Upper lobe of right lung (tissue), 1 donor: ENCODE measurements around the gene MC1R. TPM values are rescaled to one million over a fixed set of nuclear protein-coding genes. Genes with fewer than 3 reads are reported as not detected.

Experiments used
- ATAC-seq: fragments of 200-7000 bp; cut with Tn5 transposase; one replicate; pipeline ENCODE4 v1.9.1; 2020; ENCODE audit warnings: mild to moderate bottlenecking, moderate library complexity
- DNase-seq: peaks from one replicate; pipeline ENCODE4 v3.0.0-alpha.2; 2020
- H3K27ac ChIP-seq: fragments of 200-600 bp; one replicate; pipeline ENCODE4 v1.8.0; 2022
- H3K27me3 ChIP-seq: fragments of 200-600 bp; one replicate; pipeline ENCODE4 v1.8.0; 2022; ENCODE audit warnings: mild to moderate bottlenecking
- H3K36me3 ChIP-seq: fragments of 200-600 bp; one replicate; pipeline ENCODE4 v1.8.0; 2022
- H3K4me1 ChIP-seq: fragments of 200-600 bp; one replicate; pipeline ENCODE4 v1.8.0; 2022
- H3K4me3 ChIP-seq: fragments of 200-600 bp; one replicate; pipeline ENCODE4 v1.8.0; 2022; ENCODE audit warnings: mild to moderate bottlenecking
- H3K9me3 ChIP-seq: fragments of 200-600 bp; one replicate; pipeline ENCODE4 v1.8.0; 2022
- intact Hi-C: fragments of 100-400 bp; cut with DNase I; formaldehyde crosslinking; loops from one replicate; pipeline ENCODE4 v1.11.0; 2022
- total RNA-seq: library from RNA; stranded (reverse); fragmentation: NEBNext Ultra II Directional; extraction: Animal tissue kit (Norgen Biotek cat#: 25700); gene quantifications from one replicate; pipeline ENCODE4 v1.2.1, GENCODE V29; 2021
- TF ChIP-seq, protein P1 (sequence below): fragments of 200-600 bp; IDR thresholded peaks from one replicate; pipeline ENCODE4 v1.8.0; 2022; ENCODE audit warnings: antibody characterized with exemption
- donor health status: DM: no; HTN: yes; CAD: no; lungs with severe emphysema.

Gene MC1R
- total RNA-seq, 1 donor from 2014 or later, result 3.6 TPM

DNA sequence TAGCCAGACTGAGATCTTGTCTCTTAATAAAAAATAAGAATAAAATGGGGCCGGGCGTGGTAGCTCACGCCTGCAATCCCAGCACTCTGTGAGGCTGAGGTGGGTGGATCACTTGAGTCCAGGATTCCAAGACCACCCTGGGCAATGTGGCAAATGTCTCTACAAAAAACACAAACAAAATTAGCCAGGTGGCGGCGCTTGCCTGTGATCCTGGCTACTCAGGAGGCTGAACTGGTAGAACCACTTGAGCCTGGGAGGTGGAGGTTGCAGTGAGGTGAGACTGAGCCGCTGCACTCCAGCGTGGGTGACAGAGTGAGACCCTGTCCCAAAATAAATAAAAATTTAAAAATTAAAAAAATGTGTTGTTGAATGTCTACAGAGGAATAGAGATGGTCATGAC lies 27.0 kb downstream of the MC1R start:
- H3K4me1 ChIP-seq, result peaks cover 16% of the 10 kb centered on the region
- no peaks in the 10 kb centered on the region for H3K27me3 ChIP-seq
- H3K27ac ChIP-seq, result no peak overlapping the region
- intact Hi-C loops, result no loop called here
- no peak overlapping the region for H3K4me3 ChIP-seq
- no peaks in the 10 kb centered on the region for H3K9me3 ChIP-seq
- ATAC-seq (peak; percentile 21), DNase-seq (no peak)
- TF ChIP-seq, protein P1, sequence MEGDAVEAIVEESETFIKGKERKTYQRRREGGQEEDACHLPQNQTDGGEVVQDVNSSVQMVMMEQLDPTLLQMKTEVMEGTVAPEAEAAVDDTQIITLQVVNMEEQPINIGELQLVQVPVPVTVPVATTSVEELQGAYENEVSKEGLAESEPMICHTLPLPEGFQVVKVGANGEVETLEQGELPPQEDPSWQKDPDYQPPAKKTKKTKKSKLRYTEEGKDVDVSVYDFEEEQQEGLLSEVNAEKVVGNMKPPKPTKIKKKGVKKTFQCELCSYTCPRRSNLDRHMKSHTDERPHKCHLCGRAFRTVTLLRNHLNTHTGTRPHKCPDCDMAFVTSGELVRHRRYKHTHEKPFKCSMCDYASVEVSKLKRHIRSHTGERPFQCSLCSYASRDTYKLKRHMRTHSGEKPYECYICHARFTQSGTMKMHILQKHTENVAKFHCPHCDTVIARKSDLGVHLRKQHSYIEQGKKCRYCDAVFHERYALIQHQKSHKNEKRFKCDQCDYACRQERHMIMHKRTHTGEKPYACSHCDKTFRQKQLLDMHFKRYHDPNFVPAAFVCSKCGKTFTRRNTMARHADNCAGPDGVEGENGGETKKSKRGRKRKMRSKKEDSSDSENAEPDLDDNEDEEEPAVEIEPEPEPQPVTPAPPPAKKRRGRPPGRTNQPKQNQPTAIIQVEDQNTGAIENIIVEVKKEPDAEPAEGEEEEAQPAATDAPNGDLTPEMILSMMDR, result peak; percentile 15
- no peaks in the 10 kb centered on the region for H3K36me3 ChIP-seq

DNA sequence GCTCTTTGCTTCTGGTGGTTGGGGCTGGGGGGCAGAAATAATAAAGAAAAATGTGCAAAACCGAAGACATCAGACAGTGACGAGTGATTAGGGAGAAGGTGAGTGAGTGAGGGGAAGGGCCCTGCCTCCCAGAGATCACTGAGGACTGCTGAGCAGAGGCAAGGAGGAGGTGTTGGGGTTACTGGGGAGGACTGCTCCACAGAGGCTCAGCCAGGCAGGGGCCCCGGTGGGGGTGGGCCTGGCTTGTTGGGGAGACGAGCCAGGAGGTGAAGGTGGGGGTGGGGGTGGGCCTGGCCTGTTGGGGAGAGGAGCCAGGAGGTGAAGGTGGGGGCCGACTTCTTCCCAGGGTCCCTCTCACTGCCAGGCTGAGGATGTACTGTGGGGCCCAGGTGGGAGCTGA lies 27.9 kb downstream of the MC1R start:
- DNase-seq (no peak), ATAC-seq (no peak)
- TF ChIP-seq, protein P1, result no peak
- Histone ChIP-seq H3K36me3 (no peaks in the 10 kb centered on the region), H3K4me1 (peaks cover 16% of the 10 kb centered on the region), H3K9me3 (no peaks in the 10 kb centered on the region), H3K27me3 (no peaks in the 10 kb centered on the region), H3K27ac (no peak overlapping the region), H3K4me3 (no peak overlapping the region)
- intact Hi-C loops, result no loop called here

DNA sequence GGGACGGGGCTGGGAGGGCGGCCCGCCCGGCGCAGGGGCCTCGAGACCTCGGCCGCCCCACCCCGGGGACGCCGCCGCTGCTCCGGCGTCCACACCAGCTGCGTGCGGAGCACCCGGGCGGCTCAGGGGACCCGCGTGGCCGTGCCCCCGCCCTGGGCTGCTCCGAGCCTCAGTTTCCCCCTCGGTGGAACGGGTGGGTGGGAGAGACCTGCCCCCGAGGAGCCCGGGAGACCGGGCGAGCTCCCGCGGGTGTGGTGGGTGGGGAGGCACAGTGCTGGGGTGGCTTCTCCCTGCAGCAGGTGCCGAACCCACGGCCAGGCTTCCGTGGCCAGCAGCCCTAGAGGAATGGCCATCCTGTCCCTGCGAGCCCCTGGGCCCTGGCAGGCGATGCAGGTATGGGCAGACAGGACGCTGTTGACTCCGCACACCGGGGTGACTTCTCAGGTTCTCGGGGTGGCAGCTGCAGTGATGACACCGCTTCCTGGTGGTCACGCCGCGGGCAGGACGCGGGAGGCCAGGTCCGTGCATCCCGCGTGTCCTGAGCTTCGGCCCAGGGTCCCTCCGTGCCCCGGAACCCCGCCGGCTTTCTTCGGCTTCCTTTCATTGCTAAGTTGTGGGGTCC lies 30.6 kb downstream of the MC1R start:
- Histone ChIP-seq H3K27me3 (no peaks in the 10 kb centered on the region), H3K36me3 (no peaks in the 10 kb centered on the region), H3K27ac (no peak overlapping the region), H3K4me3 (peak overlapping the region; percentile 57), H3K9me3 (no peaks in the 10 kb centered on the region), H3K4me1 (peaks cover 16% of the 10 kb centered on the region)
- TF ChIP-seq, protein P1, result no peak
- DNase-seq, result no peak
- intact Hi-C loops, result no loop called here
- peak; percentile 2 for ATAC-seq

DNA sequence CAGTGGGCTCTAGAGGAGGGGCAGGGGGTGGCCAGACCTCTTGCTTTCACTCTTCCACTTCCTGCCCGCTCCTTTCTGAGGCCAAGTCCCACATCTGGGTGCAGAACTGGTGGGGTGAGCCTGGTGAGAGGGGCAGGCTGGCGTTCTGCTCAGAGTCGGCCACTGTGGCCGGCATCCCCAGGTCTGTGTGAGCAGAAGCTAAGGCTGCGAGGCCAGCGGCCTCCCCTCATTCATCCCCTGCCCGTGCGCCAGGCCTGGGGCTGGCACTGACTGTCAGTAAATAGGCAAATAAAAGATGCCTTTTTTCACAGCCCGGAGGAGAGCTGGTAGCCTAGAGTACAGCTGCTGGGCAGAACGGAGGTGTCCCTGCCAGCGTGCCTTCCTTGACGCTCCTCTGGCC lies 31.1 kb downstream of the MC1R start:
- DNase-seq (no peak), ATAC-seq (no peak)
- no peaks in the 10 kb centered on the region for H3K27me3 ChIP-seq
- H3K27ac ChIP-seq, result no peak overlapping the region
- H3K9me3 ChIP-seq, result no peaks in the 10 kb centered on the region
- H3K36me3 ChIP-seq, result no peaks in the 10 kb centered on the region
- no peak overlapping the region for H3K4me3 ChIP-seq
- intact Hi-C loops, result no loop called here
- TF ChIP-seq, protein P1, result no peak
- H3K4me1 ChIP-seq, result peaks cover 16% of the 10 kb centered on the region

DNA sequence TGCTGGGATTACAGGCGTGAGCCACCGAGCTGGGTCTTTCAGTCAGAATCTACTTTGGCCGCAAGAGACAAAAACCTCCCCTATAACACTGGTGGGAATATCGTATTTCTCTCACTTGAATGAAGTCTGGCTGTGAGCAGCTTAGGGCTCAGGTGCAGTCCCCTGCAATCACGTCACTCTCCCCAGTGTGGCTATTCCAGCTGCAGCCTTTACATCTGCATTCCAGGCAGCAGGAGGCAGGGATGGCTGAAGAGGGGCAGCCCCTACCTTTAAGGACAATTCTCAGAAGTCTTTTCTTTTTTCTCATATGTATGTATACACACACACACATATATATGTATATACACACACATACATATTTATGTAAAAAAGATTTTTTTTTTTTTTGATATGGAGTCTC lies 32.8 kb downstream of the MC1R start:
- ATAC-seq, result no peak
- Histone ChIP-seq H3K9me3 (no peaks in the 10 kb centered on the region), H3K36me3 (peaks cover 6% of the 10 kb centered on the region), H3K27ac (no peak overlapping the region), H3K27me3 (no peaks in the 10 kb centered on the region), H3K4me1 (peaks cover 16% of the 10 kb centered on the region), H3K4me3 (no peak overlapping the region)
- intact Hi-C loops, result no loop called here
- DNase-seq, result no peak
- TF ChIP-seq, protein P1, result no peak

DNA sequence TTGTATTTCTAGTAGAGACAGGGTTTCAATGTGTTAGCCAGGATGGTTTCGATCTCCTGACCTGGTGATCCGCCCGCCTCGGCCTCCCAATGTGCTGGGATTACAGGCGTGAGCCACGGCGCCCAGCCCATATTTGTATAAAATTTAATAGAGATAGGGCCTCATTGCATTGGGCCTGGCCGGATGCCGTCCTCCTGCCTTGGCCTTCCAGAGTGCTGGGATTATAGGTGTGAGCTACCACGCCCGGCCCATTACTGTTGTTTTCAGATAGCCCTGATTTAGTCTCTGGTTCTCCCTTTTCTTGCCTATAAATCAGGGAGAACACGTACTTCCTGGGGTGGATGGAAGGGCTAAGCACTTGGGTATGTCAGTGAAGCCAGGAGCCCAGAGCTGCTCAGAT lies 33.4 kb downstream of the MC1R start:
- no peak overlapping the region for H3K27ac ChIP-seq
- H3K9me3 ChIP-seq, result no peaks in the 10 kb centered on the region
- intact Hi-C loops, result no loop called here
- H3K36me3 ChIP-seq, result peaks cover 11% of the 10 kb centered on the region
- TF ChIP-seq, protein P1, result no peak
- no peak overlapping the region for H3K4me3 ChIP-seq
- DNase-seq (no peak), ATAC-seq (no peak)
- H3K4me1 ChIP-seq, result peaks cover 16% of the 10 kb centered on the region
- H3K27me3 ChIP-seq, result no peaks in the 10 kb centered on the region
